GM19035 (cell line): ENCODE measurements around the gene CD2BP2.
"Not testable (repeated sequence)": the region's sequence is repeated elsewhere in the genome, so short reads cannot be mapped to it uniquely, and the experiment has no call there.

Experiments used
- ATAC-seq: cut with Tn5 transposase; IDR thresholded peaks from one replicate; pipeline ENCODE4 v1.9.1; 2021; ENCODE audit not compliant: unreplicated experiment

CD2BP2 gene

DNA sequence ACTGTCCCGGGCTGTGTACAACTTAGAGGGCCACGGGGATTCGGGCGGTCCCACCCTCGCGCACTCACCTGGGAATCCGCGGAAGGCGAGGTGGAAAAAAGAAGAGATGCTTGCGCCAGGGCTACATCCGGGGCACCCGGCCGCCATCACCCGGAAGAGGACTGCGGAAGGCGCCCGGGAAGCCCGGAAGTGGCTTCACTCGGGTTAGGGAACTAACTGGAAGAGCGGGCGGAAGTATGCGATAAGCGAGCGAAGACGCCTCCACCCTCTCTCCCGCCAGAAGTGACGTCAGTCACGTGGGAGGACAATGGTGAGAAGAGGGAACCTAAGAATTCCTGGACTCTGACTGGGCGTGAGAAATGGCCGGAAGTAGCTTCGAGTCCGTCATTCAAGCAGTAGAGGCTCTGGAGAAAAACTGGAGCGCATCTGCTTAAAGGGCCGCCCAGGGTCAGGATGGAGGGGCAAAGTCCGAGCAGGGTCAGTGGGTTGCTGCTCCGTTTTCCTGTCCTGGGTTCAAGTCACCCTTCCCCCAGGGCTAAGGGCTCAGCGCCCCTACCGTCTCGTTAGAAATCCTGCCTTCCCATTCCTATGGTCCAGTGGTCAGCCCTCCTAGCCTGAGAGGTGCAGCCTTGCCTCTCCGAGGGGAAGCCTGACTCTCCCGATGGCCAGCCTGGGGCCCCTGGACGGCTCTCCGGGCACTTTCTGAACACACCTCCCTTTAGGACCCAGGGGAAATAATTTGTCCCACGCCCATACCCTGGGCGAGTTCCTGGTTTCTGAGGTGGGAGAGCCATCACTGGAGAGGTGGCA, at the start of gene CD2BP2:
CD2BP2 (minus strand) TSS at position 165 of the 810 bp plus-strand sequence. CDS start 627 bp downstream, outside the sequence.
- peak; percentile 68 for ATAC-seq

- no peak for ATAC-seq
Observed at GRCh38 chr16:30401768-30402425, 46.8 kb upstream of the CD2BP2 start.

- no peak for ATAC-seq
Observed at GRCh38 chr16:30399435-30400186, 44.5 kb upstream of the CD2BP2 start.

DNA sequence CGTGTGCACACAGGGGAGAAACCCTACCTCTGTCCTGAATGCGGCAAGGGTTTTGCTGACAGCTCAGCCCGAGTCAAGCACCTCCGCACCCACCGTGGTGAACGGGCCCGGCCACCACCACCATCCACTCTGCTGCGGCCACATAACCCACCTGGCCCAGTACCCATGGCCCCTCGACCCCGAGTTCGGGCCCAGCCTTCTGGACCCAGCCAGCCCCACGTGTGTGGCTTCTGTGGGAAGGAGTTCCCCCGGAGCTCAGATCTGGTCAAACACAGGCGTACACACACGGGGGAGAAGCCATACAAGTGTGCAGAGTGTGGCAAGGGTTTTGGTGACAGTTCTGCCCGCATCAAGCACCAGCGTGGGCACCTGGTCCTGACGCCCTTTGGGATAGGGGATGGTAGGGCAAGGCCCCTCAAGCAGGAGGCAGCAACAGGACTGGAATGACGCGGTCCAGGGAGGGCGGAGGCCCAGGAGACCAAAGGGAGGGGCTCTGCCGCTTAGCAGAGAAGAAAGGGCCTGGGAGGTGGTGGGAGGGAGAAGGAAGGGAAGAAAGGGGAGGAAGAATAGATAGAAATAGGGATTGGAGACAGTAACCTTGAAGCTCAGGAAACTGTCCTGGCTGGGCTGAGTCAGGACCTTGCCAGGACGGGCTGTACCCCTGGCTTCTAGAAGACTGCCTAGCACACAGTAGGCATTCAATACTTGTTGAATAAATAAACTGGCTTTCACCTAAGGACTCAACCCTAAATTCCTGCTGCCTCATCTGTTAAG, 43.7 kb upstream of the CD2BP2 start:
- no peak for ATAC-seq

DNA sequence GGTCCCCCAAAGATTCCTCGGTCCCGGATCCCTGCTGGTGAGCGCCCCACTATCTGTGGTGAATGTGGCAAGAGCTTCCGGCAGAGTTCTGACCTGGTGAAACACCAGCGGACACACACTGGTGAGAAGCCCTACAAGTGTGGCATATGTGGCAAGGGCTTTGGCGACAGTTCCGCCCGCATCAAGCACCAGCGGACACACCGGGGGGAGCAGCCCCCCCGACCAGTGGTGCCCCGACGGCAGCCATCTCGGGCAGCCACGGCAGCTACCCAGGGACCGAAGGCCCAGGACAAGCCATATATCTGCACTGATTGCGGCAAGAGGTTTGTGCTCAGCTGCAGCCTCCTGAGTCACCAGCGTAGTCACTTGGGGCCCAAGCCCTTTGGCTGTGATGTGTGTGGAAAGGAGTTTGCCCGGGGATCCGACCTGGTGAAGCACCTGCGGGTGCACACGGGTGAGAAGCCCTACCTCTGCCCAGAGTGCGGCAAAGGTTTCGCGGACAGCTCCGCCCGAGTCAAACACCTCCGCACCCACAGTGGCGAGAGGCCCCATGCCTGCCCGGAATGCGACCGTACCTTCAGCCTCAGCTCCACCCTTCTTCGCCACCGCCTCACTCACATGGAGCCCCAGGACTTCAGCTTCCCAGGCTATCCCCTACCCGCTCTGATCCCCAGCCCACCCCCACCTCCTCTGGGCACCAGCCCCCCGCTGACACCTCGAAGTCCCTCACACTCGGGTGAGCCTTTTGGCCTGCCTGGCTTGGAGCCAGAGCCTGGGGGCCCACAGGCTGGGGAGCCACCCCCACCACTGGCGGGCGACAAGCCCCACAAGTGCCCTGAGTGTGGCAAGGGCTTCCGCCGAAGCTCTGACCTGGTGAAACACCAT, 42.9 kb upstream of the CD2BP2 start:
- no peak for ATAC-seq

- no peak for ATAC-seq
Observed at GRCh38 chr16:30397056-30397455, 41.9 kb upstream of the CD2BP2 start.

DNA sequence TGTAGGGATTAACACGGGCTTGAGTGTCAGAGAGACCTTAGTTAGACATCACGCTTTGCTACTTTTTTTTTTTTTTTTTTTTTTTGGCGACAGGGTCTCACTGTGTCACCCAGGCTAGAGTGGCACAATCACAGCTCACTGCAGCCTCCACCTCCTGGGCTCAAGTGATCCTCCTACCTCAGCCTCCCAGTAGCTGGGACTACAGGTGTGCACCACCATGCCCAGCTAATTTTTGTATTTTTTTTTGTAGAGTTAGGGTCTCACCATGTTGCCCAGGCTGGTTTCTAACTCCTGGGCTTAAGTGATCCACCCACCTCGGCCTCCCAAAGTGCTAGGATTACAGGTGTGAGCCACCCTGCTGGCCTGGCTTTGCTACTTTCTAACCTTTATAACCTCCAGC, 41.5 kb upstream of the CD2BP2 start:
- not testable (repeated sequence) for ATAC-seq

DNA sequence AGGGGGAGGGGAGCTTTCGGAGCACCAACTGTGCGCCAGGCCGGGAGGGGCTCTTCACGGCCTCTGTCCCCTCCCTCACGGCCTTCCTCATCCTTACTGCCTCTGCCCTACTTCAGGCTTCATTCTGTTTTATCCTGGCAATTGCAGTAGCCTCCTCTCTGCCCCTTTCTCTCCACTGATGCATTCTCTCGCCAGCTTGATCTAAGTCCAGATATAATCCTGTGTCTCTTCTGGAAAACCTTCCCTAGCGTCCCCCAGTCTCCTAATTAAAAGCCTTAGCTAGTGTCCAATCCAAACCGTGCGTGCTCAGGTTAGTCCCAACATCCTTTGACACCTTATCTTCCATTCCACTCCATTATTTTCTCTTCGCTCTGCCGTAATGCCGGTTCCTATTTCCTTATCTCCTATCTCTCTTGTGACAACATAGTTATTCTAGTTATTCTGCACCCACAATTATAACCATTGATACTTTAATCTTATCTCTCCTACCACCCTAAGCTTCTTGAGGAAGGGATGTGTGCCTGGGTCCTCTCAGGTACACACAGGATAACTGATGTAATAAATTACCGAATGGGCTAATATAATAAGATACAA, 41.0 kb upstream of the CD2BP2 start:
- ATAC-seq, result no peak

DNA sequence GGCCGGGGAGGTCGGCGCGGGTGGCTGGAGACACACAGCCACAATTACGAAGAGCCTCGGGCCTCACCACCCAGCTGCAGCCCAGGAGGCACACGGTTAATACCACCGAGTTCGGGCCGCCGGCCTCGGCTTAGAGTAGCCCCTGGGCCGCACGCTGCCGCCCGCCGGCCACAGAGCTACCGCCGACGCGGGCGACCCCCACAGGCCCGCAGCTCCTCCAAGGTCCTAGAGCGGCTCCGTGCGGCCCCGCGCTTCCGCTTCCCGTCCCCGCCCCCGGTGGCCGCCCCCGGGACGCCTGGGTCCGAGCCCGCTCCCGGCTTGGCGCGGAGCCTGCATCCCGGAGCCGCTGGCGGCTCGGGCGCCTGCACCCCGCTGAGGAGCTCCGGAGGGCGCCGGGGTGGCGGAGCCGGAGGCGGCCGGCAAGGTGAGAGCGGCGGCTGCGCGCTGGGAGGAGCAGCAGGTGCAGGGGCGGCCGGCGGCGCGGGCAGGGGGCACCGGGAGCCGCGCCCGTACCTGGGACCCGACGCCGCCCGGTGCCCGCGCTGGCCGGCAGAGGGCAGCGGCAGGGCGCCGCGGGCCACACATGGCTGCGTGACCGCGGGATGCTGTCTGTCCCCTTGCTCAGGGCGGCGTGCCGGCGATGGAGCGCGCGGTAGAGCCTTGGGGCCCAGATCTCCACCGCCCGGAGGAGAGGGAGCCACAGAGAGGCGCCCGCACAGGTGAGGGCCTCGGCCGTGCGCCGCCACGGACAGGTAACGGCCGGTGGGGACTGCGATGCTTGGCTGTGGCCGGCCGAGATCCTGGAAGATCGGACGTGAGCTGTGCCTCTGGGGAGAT, 40.3 kb upstream of the CD2BP2 start, which contains the start of gene ZNF48:
ZNF48 (plus strand) TSS at position 266 of the 837 bp plus-strand sequence; CDS start at position 641, 375 bp downstream.
- ATAC-seq, result peak; percentile 65

GRCh38 chr16:30394592-30395154, 39.6 kb upstream of the CD2BP2 start:
- no peak for ATAC-seq

GRCh38 chr16:30383521-30383920, 28.4 kb upstream of the CD2BP2 start:
- no peak for ATAC-seq

- no peak for ATAC-seq
Observed at GRCh38 chr16:30382111-30382881, 27.2 kb upstream of the CD2BP2 start, which contains the start of gene SEPTIN1. Gene SEPTIN1 (minus strand): TSS chr16:30382561. CDS start chr16:30382542, 19 bp downstream.

GRCh38 chr16:30381291-30382041, 26.4 kb upstream of the CD2BP2 start:
- no peak for ATAC-seq

- no peak for ATAC-seq
Observed at GRCh38 chr16:30380803-30381208, 25.7 kb upstream of the CD2BP2 start.

DNA sequence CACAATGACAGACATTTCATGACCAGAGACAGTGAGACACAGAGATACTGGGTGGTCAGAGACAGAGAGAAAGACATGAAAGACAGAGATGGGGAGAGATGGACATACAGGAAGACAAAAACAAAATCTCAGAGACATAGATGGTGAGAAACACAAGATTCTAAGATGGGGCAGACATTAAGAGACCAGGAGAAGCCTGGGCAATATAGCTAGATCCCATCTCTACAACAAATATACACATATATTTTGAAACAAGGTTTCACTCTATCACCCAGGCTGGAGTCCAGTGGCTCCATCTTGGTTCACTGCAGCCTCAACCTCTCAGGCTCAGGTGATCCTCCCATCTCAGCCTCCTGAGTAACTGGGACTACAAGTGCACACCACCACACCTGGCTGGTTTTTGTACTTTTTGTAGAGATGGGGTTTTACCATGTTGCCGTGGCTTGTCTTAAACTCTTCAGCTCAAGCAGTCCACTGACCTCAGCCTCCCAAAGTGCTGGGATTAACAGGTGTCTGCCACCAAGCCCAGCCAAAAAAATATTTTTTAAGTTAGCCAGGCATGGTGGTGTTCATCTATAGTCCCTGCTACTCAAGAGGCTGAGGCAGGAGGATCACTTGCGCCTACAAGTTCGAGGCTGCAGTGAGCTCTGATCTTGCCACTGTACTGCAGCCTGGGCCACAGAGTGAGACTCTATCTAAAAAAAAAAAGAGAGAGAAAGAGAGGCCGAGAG, 25.1 kb upstream of the CD2BP2 start:
- ATAC-seq, result no peak
